G401 (cell line): Measurements from ENCODE around the gene RHOBTB3. TPM values are rescaled to one million over a fixed set of nuclear protein-coding genes. Genes with fewer than 3 reads are reported as not detected.

Experiments
- DNase-seq: peaks from one replicate; pipeline ENCODE4 v3.0.0-alpha.2; 2015; ENCODE audit warnings: low spot score
- in situ Hi-C: cut with HindIII; loops from 2 replicates; pipeline ENCODE4 v1.10.0; 2016; ENCODE audit warnings: low sequenced_read_pairs, mixed read lengths
- total RNA-seq: library from RNA; depleted of rRNA; stranded (reverse); fragments of >200 nt; shearing (Covaris generic); gene quantifications from 2 replicates; pipeline ENCODE4 v1.2.3, GENCODE V29; 2014

The RHOBTB3 gene
- total RNA-seq, 1 experiment from 2014 or later: 0.54 TPM

GRCh38 chr5:95754545-95754944, 23.4 kb downstream of the RHOBTB3 start:
- DNase-seq: no peak
- in situ Hi-C loops: no loop called here

GRCh38 chr5:95759005-95759404, 27.9 kb downstream of the RHOBTB3 start:
- DNase-seq: no peak
- in situ Hi-C loops: no loop called here

- DNase-seq: no peak
- in situ Hi-C loops: no loop called here
Observed at GRCh38 chr5:95759634-95760033, 28.5 kb downstream of the RHOBTB3 start.

GRCh38 chr5:95760273-95761191, 29.4 kb downstream of the RHOBTB3 start:
- no peak for DNase-seq
- in situ Hi-C loops: no loop called here

- DNase-seq: no peak
Observed at GRCh38 chr5:95761771-95762651, 30.9 kb downstream of the RHOBTB3 start.

GRCh38 chr5:95762652-95763041, 31.5 kb downstream of the RHOBTB3 start:
- DNase-seq: no peak
- in situ Hi-C loops: no loop called here

More at GRCh38 chr5:95761771-95762651, 30.9 kb downstream of the RHOBTB3 start:
- in situ Hi-C loops: no loop called here

- in situ Hi-C loops: no loop called here
- no peak for DNase-seq
Observed at GRCh38 chr5:95763941-95764340, 32.8 kb downstream of the RHOBTB3 start.

- no peak for DNase-seq
- in situ Hi-C loops: no loop called here
Observed at GRCh38 chr5:95768731-95769130, 37.6 kb downstream of the RHOBTB3 start.

GRCh38 chr5:95770830-95771708, 39.9 kb downstream of the RHOBTB3 start:
- DNase-seq: peak; percentile 30
- in situ Hi-C loops: no loop called here

- in situ Hi-C loops: no loop called here
- DNase-seq: no peak
Observed at GRCh38 chr5:95771892-95772291, 40.8 kb downstream of the RHOBTB3 start.

- in situ Hi-C loops: no loop called here
Observed at GRCh38 chr5:95773335-95774059, 42.4 kb downstream of the RHOBTB3 start.

GRCh38 chr5:95777441-95777840, 46.3 kb downstream of the RHOBTB3 start:
- no peak for DNase-seq
- in situ Hi-C loops: no loop called here

More at GRCh38 chr5:95773335-95774059, 42.4 kb downstream of the RHOBTB3 start:
- no peak for DNase-seq

GRCh38 chr5:95778713-95779436, 47.7 kb downstream of the RHOBTB3 start:
- in situ Hi-C loops: no loop called here
- no peak for DNase-seq

- in situ Hi-C loops: no loop called here
- no peak for DNase-seq
Observed at GRCh38 chr5:95779611-95780010, 48.5 kb downstream of the RHOBTB3 start.

- no peak for DNase-seq
- in situ Hi-C loops: no loop called here
Observed at GRCh38 chr5:95780597-95780996, 49.5 kb downstream of the RHOBTB3 start.

GRCh38 chr5:95781101-95781583, 50.0 kb downstream of the RHOBTB3 start:
- peak; percentile 92 for DNase-seq
- in situ Hi-C loops: no loop called here

- in situ Hi-C loops: no loop called here
- DNase-seq: no peak
Observed at GRCh38 chr5:95782181-95782580, 51.0 kb downstream of the RHOBTB3 start.

- in situ Hi-C loops: no loop called here
Observed at GRCh38 chr5:95783661-95784060, 52.5 kb downstream of the RHOBTB3 start.

More at GRCh38 chr5:95783661-95784060, 52.5 kb downstream of the RHOBTB3 start:
- no peak for DNase-seq
